ENCODE data around the gene RAB40C.

Gene RAB40C

GRCh38 chr16:667780-668518, 78.1 kb downstream of the RAB40C start, which contains the start of gene RHOT2:
Gene RHOT2 (plus strand): TSS chr16:668132. CDS start chr16:668200, 68 bp downstream.
- peak; percentile 69 for DNase-seq (ENCODE audit: low read depth in 2 of 2)

GRCh38 chr16:668519-669171, 78.8 kb downstream of the RAB40C start:
- no peak for DNase-seq (ENCODE audit: low read depth in 2 of 2)

GRCh38 chr16:669666-670065, 79.8 kb downstream of the RAB40C start:
- no peak for DNase-seq (ENCODE audit: low read depth in 2 of 2)

GRCh38 chr16:670485-671352, 80.9 kb downstream of the RAB40C start:
- DNase-seq (ENCODE audit: low read depth in 2 of 2) = no peak

- no peak for DNase-seq (ENCODE audit: low read depth in 2 of 2)
These were observed 81.7 kb downstream of the RAB40C start for GRCh38 chr16:671353-672131.

- no peak for DNase-seq (ENCODE audit: low read depth in 2 of 2)
These were observed 82.5 kb downstream of the RAB40C start for GRCh38 chr16:672371-672770.

GRCh38 chr16:672851-673250, 83.0 kb downstream of the RAB40C start:
- DNase-seq (ENCODE audit: low read depth in 2 of 2) = no peak

- no peak for DNase-seq (ENCODE audit: low read depth in 2 of 2)
These were observed 83.6 kb downstream of the RAB40C start for GRCh38 chr16:673399-673991.

GRCh38 chr16:674214-674881, 84.5 kb downstream of the RAB40C start:
- DNase-seq (ENCODE audit: low read depth in 2 of 2) = no peak

GRCh38 chr16:674968-675883, 85.4 kb downstream of the RAB40C start, which contains the start of gene RHBDL1:
Gene RHBDL1 (plus strand): TSS chr16:675671. CDS start chr16:675791, 120 bp downstream.
- DNase-seq (ENCODE audit: low read depth in 2 of 2) = no peak

- no peak for DNase-seq (ENCODE audit: low read depth in 2 of 2)
These were observed 86.2 kb downstream of the RAB40C start for GRCh38 chr16:675884-676564.

GRCh38 chr16:676565-676902, 86.7 kb downstream of the RAB40C start:
- DNase-seq (ENCODE audit: low read depth in 2 of 2) = no peak

GRCh38 chr16:676913-677312, 87.0 kb downstream of the RAB40C start:
- DNase-seq (ENCODE audit: low read depth in 2 of 2) = no peak

- no peak for DNase-seq (ENCODE audit: low read depth in 2 of 2)
These were observed 87.7 kb downstream of the RAB40C start for GRCh38 chr16:677316-678190.

GRCh38 chr16:678209-678857, 88.5 kb downstream of the RAB40C start:
- no peak for DNase-seq (ENCODE audit: low read depth in 2 of 2)
